Posterior vena cava (tissue), 2 donors: ENCODE results near the gene NCK1. TPM values are rescaled to one million over a fixed set of nuclear protein-coding genes. Genes with fewer than 3 reads are reported as not detected.
"Not testable (repeated sequence)": the region's sequence is repeated elsewhere in the genome, so short reads cannot be mapped to it uniquely, and the experiment has no call there.

ENCODE experiments used
- DNase-seq: peaks from one replicate; pipeline ENCODE4 v3.0.0-alpha.2; 2020; ENCODE audit warnings: low spot score
- intact Hi-C, 2 donors: fragments of 100-400 bp; cut with DNase I; formaldehyde crosslinking; loops; one replicate each; pipeline versions ENCODE4 v1.14.1 to v1.14.2; 2022 to 2023
- total RNA-seq, 2 donors: library from RNA; stranded (reverse); fragmentation: NEBNext Ultra II Directional; extraction: Animal tissue kit (Norgen Biotek cat#: 25700); gene quantifications; one replicate each; pipeline ENCODE4 v1.2.1, GENCODE V29; 2021
- donor health status: DM: yes; HTN: yes; CAD: no.
- donor health status: DM: yes; HTN: yes; CAD: no.

Gene NCK1
- total RNA-seq, 2 donors from 2014 or later: 27.2 to 32.4 TPM

- intact Hi-C loops: no loop called here
- no peak for DNase-seq
Observed at GRCh38 chr3:136901391-136901790, 39.4 kb downstream of the NCK1 start.

- intact Hi-C loops, DNase-seq: not testable (repeated sequence)
Observed at GRCh38 chr3:136902530-136902929, 40.5 kb downstream of the NCK1 start.

GRCh38 chr3:136903899-136904298, 41.9 kb downstream of the NCK1 start:
- intact Hi-C loops: no loop called here
- no peak for DNase-seq

- intact Hi-C loops: no loop called here
- no peak for DNase-seq
Observed at GRCh38 chr3:136904746-136905145, 42.7 kb downstream of the NCK1 start.

- intact Hi-C loops: no loop called here
Observed at GRCh38 chr3:136905549-136905948, 43.5 kb downstream of the NCK1 start.

GRCh38 chr3:136906725-136907124, 44.7 kb downstream of the NCK1 start:
- intact Hi-C loops: no loop called here
- no peak for DNase-seq

More at GRCh38 chr3:136905549-136905948, 43.5 kb downstream of the NCK1 start:
- DNase-seq: no peak

DNA sequence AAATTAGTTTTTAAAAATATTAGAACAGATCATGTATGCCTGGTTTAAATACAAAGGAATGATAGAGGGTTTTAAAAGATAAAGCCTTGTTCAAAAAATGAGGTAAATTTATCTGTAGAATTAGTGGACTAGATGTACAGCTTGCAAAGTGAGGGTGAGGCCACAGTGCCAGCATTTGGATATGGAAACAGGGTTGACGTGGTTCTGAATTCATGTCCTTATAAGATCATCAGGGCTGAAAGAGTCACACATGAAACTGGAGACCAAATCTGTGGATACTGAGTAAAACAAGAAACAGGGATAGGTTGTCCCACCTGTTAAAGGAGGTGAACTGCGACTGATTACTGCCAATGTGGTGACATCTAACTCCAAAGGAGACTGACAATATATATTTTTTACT, 46.3 kb downstream of the NCK1 start:
- DNase-seq: no peak
- intact Hi-C loops: no loop called here

GRCh38 chr3:136909187-136909586, 47.2 kb downstream of the NCK1 start:
- DNase-seq: no peak
- intact Hi-C loops: no loop called here

GRCh38 chr3:136910697-136911096, 48.7 kb downstream of the NCK1 start:
- intact Hi-C loops: no loop called here
- no peak for DNase-seq

DNA sequence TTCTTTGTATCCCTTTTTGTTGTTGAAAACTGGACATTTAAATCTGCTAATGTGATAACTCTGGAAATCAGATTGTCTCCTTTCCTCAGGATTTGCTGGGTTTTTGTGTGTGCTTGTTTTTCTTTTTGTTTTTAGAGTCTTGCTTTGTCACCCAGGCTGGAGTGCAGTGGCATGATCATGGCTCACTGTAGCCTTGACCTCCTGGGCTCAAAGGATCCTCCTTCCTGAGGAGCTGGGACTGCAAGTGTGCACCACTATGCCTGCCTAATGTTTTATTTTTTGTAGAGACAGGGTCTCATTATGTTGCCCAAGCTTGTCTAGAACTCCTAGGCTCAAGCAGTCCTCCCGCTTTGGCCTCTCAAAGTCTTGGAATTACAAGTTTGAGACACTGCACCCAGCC, 51.2 kb downstream of the NCK1 start:
- no peak for DNase-seq
- intact Hi-C loops: no loop called here

DNA sequence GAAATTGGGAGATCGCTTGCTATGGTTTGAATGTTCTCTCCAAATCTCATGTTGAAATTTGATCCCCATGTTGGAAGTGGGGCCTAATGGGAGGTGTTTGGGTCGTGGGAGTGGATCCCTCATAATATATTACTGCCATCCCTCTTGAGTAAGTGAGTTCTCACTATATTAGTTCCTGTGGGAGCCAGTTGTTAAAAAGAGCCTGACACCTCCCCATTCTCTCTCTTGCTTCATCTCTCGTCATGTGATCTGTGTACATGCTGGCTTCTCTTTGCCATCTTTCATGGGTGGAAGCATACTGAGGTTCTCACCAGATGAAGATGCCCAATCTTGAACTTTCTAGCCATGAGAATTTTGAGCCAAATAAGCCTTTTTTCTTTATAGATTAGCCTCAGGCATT, 52.7 kb downstream of the NCK1 start:
- no peak for DNase-seq
- intact Hi-C loops: no loop called here

- intact Hi-C loops: no loop called here
- no peak for DNase-seq
Observed at GRCh38 chr3:136916223-136916622, 54.2 kb downstream of the NCK1 start.

GRCh38 chr3:136919799-136920580, 58.0 kb downstream of the NCK1 start:
- DNase-seq: no peak
- intact Hi-C loops: no loop called here

DNA sequence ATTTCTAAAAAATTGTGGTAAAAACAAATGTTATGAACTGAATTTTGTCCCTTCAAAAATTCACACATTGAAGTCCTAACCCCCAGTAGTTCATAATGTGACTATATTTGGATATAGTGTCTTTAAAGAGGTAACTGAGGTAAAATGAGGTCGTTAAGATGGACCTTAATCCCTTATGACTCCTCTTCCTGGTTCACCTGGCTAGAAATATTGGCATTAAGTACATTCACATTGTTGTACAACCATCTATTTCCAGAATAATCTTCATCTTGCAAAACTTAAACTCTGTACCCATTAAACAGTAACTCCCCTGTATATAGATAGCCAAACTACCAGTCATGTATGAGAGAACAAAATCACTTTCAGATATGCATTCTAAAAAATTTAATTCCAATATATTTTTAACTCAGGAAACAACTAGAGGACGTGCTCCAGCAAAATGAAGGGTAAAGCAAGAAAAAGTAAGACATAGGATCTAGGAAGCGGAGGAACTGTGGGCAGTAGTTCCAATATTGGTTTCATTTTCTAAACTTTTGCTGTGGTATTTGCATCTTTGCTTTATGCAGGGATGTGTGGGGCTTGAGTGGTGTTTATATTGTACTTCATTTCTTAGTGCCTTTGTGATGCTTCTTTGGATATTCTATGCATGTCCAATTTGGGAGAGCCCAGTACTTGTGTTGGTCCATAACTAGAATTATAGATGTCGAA, 59.0 kb downstream of the NCK1 start:
- intact Hi-C loops: no loop called here
- no peak for DNase-seq

- intact Hi-C loops: no loop called here
- DNase-seq: no peak
Observed at GRCh38 chr3:136925425-136926190, 63.6 kb downstream of the NCK1 start.

GRCh38 chr3:136928240-136928639, 66.2 kb downstream of the NCK1 start:
- intact Hi-C loops: no loop called here

GRCh38 chr3:136929977-136930670, 68.1 kb downstream of the NCK1 start:
- DNase-seq: peak; percentile 85
- intact Hi-C loops: no loop called here

More at GRCh38 chr3:136928240-136928639, 66.2 kb downstream of the NCK1 start:
- DNase-seq: no peak

GRCh38 chr3:136931606-136932005, 69.6 kb downstream of the NCK1 start:
- intact Hi-C loops: no loop called here
- DNase-seq: no peak

- no peak for DNase-seq
- intact Hi-C loops: no loop called here
Observed at GRCh38 chr3:136932523-136932922, 70.5 kb downstream of the NCK1 start.
